C4-2B (cell line): ENCODE measurements around the gene PTPRQ.

Experiments used
- ZFX ChIP-seq: fragments of 450-650 bp; IDR thresholded peaks from 2 replicates; pipeline ENCODE4 v1.6.1; 2017
- TF ChIP-seq, protein P1 (sequence below): fragments of 450-650 bp; conservative IDR thresholded peaks from 2 replicates; pipeline ENCODE4 v1.5.1; 2017; ENCODE audit warnings: mild to moderate bottlenecking

DNA sequence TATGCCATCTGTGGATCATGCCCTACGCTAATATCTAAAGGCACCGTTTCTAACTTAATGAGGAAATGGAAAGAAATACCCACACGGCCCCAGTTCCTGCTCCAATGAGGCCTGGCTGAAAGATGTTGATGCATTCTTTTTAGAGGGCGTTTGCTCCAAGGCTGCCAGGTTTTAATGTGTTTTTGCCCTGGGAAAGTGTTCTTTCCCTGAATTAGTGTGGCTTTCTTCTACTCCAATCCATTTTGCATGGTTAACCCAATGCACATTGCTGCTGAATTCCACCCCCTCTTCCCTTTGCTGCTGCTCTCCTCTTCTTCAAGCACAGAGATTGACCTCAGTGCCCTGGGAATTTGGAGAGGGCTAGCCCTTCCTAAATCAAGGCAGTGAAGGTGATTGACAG lies 273.8 kb downstream of the PTPRQ start:
- TF ChIP-seq, protein P1, sequence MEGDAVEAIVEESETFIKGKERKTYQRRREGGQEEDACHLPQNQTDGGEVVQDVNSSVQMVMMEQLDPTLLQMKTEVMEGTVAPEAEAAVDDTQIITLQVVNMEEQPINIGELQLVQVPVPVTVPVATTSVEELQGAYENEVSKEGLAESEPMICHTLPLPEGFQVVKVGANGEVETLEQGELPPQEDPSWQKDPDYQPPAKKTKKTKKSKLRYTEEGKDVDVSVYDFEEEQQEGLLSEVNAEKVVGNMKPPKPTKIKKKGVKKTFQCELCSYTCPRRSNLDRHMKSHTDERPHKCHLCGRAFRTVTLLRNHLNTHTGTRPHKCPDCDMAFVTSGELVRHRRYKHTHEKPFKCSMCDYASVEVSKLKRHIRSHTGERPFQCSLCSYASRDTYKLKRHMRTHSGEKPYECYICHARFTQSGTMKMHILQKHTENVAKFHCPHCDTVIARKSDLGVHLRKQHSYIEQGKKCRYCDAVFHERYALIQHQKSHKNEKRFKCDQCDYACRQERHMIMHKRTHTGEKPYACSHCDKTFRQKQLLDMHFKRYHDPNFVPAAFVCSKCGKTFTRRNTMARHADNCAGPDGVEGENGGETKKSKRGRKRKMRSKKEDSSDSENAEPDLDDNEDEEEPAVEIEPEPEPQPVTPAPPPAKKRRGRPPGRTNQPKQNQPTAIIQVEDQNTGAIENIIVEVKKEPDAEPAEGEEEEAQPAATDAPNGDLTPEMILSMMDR = no peak
- TF ChIP-seq ZFX = no peak
